GM23248 (cell line): ENCODE results near the gene ALOX12B.

ENCODE experiments used
- EZH2 ChIP-seq: fragments of 200-600 bp; sonication (generic); IDR thresholded peaks from 2 replicates; pipeline ENCODE4 v1.6.1; 2018; ENCODE audit warnings: antibody characterized with exemption, mild to moderate bottlenecking; ENCODE audit not compliant: insufficient read depth, poor library complexity, severe bottlenecking
- EZH2phosphoT487 ChIP-seq: fragments of 200-600 bp; sonication (generic); IDR thresholded peaks from 2 replicates; pipeline ENCODE4 v1.6.1; 2018; ENCODE audit warnings: antibody characterized with exemption, moderate library complexity, mild to moderate bottlenecking, low read depth; ENCODE audit not compliant: insufficient read depth

- TF ChIP-seq EZH2 (no peak), EZH2phosphoT487 (no peak)
Measured at GRCh38 chr17:8101721-8102120, 14.2 kb upstream of the ALOX12B start.
